ENCODE measurements around the gene TET2.

TET2 gene

GRCh38 chr4:105305019-105305836, 158.6 kb downstream of the TET2 start:
- DNase-seq, result no peak

DNA sequence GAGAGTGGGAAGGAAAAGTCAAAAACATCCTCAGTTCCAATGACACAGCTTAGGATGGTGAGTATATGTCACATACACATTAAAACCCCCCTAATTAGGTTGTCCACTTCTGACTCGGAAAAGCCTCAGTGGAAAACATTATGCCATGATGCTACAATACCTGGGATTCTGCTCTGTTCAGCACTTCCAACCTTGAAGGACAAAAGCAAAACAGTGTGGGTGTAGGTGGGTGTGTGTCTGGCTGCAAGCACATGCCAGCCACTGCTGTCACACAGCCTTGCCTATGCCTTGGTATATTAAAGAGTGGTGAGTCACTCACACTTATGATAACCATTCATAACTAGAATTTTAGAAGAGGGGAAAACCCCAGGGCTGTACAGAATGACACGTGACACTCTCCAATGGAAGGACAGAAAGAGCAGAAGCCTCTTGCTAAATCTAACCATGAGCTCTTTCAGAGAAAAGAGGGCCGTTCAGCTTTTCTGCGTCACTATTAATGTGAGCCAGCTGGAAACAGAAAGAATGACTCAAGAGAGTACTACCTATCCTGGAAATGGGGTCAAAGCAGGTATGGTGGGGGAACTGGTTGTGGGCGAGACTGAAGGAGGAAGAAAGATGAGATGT, 159.6 kb downstream of the TET2 start:
- DNase-seq, result no peak

DNA sequence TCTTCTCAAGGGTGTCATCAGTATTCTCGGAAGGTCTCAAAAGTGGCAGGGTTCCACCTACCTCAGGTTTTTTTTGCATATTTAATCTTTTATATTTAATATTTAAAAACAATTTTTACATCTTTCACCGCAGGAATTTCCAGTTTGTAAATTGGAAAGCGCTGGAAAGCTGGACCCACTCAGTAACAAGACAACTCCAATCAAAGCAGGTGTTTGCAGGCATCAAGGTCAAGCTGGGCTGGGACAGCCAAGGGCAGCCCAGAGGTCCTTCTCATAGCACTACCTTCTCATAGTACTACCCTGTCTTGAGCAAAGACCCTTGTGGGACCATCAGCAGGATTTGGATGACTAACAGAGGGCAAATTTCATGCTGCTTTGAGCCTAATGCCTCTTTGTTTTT, 160.1 kb downstream of the TET2 start:
- no peak for DNase-seq

DNA sequence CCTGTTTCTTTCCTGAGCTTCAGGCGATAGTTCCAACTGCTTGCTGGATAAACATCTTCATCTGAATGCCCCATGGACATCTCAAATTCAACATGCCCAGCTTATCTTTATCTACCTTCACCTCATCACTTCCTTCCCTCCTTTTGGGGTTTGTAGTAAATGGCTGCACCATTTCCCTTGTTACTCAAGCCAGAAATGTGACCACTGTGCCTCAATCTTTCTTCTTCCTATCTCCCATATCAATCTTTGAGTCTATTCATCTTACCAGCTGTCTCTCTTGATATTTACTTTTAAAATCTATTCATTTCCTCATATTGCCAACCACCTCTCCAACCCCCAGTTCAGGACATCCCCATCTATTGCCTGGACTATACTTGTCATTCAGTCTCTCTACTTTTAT, 171.8 kb downstream of the TET2 start:
- no peak for DNase-seq

GRCh38 chr4:105327222-105327621, 180.5 kb downstream of the TET2 start:
- no peak for DNase-seq

DNA sequence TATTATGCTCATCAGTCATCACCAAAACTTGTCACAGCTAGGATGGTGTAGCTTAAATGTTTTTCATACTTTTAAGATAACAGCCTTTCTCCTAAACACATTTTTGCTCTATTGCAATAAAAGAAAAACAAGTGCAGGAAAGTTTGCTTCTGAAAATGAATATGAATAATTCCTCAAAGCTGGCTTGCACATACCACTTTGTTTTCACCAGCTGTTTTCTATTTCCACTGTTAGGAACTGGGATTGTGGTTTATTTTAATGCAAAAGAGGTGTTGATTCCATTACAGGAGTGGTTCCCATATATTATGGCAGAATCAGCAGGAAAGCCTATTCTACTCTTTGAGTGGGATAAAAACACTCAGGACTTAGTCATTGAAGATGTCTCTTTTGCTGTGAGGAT, 181.3 kb downstream of the TET2 start:
- DNase-seq, result no peak

DNA sequence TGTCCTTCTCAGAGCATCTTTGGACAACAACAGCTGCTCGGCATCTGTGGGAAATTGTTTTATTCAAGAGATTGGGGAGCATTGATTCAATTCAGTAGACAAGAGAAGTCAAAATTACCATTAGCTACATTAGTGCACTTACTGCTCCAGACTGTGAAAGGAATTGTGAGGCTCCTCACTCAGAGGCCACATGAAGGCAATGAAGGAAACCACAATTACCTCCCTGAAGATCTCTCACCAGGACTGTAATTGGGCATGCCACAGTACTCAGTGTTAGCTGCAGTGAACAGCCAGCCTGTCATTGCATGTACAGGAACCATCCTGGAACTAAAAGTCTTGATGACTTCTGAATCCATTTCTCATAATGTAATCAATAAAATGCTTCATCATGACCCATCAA, 182.4 kb downstream of the TET2 start:
- no peak for DNase-seq

Measured in DMS79 (cell line).